NCI-H2171 treated with DMSO at 0.1 percent for 48 hours (cell line): ENCODE data around the gene ELAC2.

Experiments
- DNase-seq: peaks from one replicate; lab custom pipeline; 2025; lab: John Stamatoyannopoulos, UW

ELAC2 gene

GRCh38 chr17:13024016-13024415 lies 6.2 kb upstream of the ELAC2 start:
- peak; percentile 90 for DNase-seq

- DNase-seq: no peak
Measured at GRCh38 chr17:13016881-13017654, 759 bp downstream of the ELAC2 start.

- DNase-seq: no peak
Measured at GRCh38 chr17:13014801-13015200, 3.0 kb downstream of the ELAC2 start.

GRCh38 chr17:13010959-13011358 lies 6.9 kb downstream of the ELAC2 start:
- no peak for DNase-seq

- DNase-seq: no peak
Measured at GRCh38 chr17:13008461-13008860, 9.4 kb downstream of the ELAC2 start.

- no peak for DNase-seq
Measured at GRCh38 chr17:13005530-13005929, 12.3 kb downstream of the ELAC2 start.

GRCh38 chr17:13004336-13004735 lies 13.5 kb downstream of the ELAC2 start:
- no peak for DNase-seq

GRCh38 chr17:13003927-13004326 lies 13.9 kb downstream of the ELAC2 start:
- DNase-seq: no peak

GRCh38 chr17:13003454-13003851 lies 14.4 kb downstream of the ELAC2 start:
- no peak for DNase-seq

GRCh38 chr17:13002761-13003453 lies 14.9 kb downstream of the ELAC2 start:
- peak; percentile 67 for DNase-seq

GRCh38 chr17:13001991-13002615 lies 15.7 kb downstream of the ELAC2 start:
- DNase-seq: peak; percentile 78

GRCh38 chr17:13000561-13000960 lies 17.3 kb downstream of the ELAC2 start:
- no peak for DNase-seq

- no peak for DNase-seq
Measured at GRCh38 chr17:12998874-12999273, 19.0 kb downstream of the ELAC2 start.

- DNase-seq: no peak
Measured at GRCh38 chr17:12998461-12998860, 19.4 kb downstream of the ELAC2 start.

GRCh38 chr17:12996941-12997340 lies 20.9 kb downstream of the ELAC2 start:
- no peak for DNase-seq

- DNase-seq: no peak
Measured at GRCh38 chr17:12996357-12996756, 21.5 kb downstream of the ELAC2 start.

GRCh38 chr17:12995896-12996295 lies 21.9 kb downstream of the ELAC2 start:
- DNase-seq: no peak

- no peak for DNase-seq
Measured at GRCh38 chr17:12995106-12995895, 22.5 kb downstream of the ELAC2 start.

- DNase-seq: no peak
Measured at GRCh38 chr17:12994341-12995074, 23.3 kb downstream of the ELAC2 start.

- no peak for DNase-seq
Measured at GRCh38 chr17:12993631-12994030, 24.2 kb downstream of the ELAC2 start.

- DNase-seq: no peak
Measured at GRCh38 chr17:12992676-12993075, 25.2 kb downstream of the ELAC2 start.

- no peak for DNase-seq
Measured at GRCh38 chr17:12990926-12991325, 26.9 kb downstream of the ELAC2 start.
